Measurements from ENCODE around the gene CARHSP1.

DNA sequence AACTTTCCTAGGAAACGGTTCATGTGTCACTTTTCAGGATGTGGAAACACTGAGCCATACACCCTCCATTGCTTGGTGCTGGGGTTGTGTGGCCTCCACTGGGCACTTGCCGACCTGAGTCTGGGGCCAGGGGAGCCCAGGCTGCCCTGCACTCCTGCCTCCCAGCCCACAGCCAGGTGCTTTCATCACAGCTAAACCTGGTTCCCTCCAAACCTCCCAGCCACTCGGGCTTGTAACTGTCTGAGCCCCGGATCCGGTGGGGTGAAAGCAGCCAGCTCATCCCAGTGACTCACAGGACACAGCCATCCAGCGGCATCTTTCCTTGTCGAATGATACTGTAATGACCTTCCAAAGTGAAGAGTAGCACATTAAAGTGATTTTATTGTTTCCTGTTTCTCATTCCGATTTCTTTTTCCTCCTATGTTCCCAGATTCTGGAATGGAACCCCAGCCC, 19.8 kb downstream of the CARHSP1 start:
- TF ChIP-seq TAF1 (IDR thresholded peaks at IDR 0.05; ENCODE audit: low read depth, low read length) = no peak
- TF ChIP-seq POLR2A (IDR thresholded peaks at IDR 0.05; ENCODE audit: low read depth, low read length) = no peak
